ENCODE measurements around the gene CHCHD6. TPM values are rescaled to one million over a fixed set of nuclear protein-coding genes. Genes with fewer than 3 reads are reported as not detected.

The CHCHD6 gene
- total RNA-seq, 1 experiment from 2014 or later: 40.9 TPM

- Mint-ChIP-seq H3K36me3 (peaks cover 5% of the 10 kb centered on the region), H3K27me3 (ENCODE audit: low read depth) (no peaks in the 10 kb centered on the region), H3K4me1 (no peaks in the 10 kb centered on the region), H3K27ac (no peak overlapping the region), H3K9me3 (peaks cover 7% of the 10 kb centered on the region), H3K4me3 (no peak overlapping the region)
- no peak for DNase-seq (ENCODE audit: low spot score)
- TF ChIP-seq ZNF671 (CRISPR knock-in tag; IDR thresholded peaks at IDR 0.05) (no peak), TP53 (CRISPR knock-in tag; IDR thresholded peaks at IDR 0.05) (no peak), ETV6 (CRISPR knock-in tag; IDR thresholded peaks at IDR 0.05) (no peak), ZNF138 (CRISPR knock-in tag; conservative IDR thresholded peaks at IDR 0.05) (no peak), E2F5 (CRISPR knock-in tag; IDR thresholded peaks at IDR 0.05) (no peak), GRHL2 (CRISPR knock-in tag; IDR thresholded peaks at IDR 0.05; ENCODE audit: insufficient replicate concordance, severe bottlenecking) (no peak), ZNF263 (CRISPR knock-in tag; IDR thresholded peaks at IDR 0.05; ENCODE audit: low read depth) (no peak), NR3C1 (CRISPR knock-in tag; conservative IDR thresholded peaks at IDR 0.05; ENCODE audit: low read depth) (no peak), ZNF512 (CRISPR knock-in tag; IDR thresholded peaks at IDR 0.05; ENCODE audit: borderline replicate concordance) (no peak), CREM (CRISPR knock-in tag; IDR thresholded peaks at IDR 0.05) (no peak), JUN (CRISPR knock-in tag; IDR thresholded peaks at IDR 0.05) (no peak), FOXP1 (CRISPR knock-in tag; IDR thresholded peaks at IDR 0.05; ENCODE audit: borderline replicate concordance) (no peak), KAT7 (CRISPR knock-in tag; IDR thresholded peaks at IDR 0.05; ENCODE audit: borderline replicate concordance) (no peak), FOXK1 (CRISPR knock-in tag; IDR thresholded peaks at IDR 0.05) (no peak), GABPB1 (CRISPR knock-in tag; IDR thresholded peaks at IDR 0.05) (no peak), SMAD3 (CRISPR knock-in tag; IDR thresholded peaks at IDR 0.05; ENCODE audit: borderline replicate concordance) (no peak), TCF7 (CRISPR knock-in tag; IDR thresholded peaks at IDR 0.05; ENCODE audit: low read depth) (no peak)
- TF ChIP-seq, protein P1, sequence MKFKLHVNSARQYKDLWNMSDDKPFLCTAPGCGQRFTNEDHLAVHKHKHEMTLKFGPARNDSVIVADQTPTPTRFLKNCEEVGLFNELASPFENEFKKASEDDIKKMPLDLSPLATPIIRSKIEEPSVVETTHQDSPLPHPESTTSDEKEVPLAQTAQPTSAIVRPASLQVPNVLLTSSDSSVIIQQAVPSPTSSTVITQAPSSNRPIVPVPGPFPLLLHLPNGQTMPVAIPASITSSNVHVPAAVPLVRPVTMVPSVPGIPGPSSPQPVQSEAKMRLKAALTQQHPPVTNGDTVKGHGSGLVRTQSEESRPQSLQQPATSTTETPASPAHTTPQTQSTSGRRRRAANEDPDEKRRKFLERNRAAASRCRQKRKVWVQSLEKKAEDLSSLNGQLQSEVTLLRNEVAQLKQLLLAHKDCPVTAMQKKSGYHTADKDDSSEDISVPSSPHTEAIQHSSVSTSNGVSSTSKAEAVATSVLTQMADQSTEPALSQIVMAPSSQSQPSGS (CRISPR knock-in tag; IDR thresholded peaks at IDR 0.05; ENCODE audit: borderline replicate concordance, low read depth): no peak
- no peak for ATAC-seq
- ChIA-PET CTCF (interaction anchor here (1.4 kb wide), 1 partner anchor 88 kb away, joined by 3 read pairs; no protein-coding TSS in a partner anchor), POLR2A (no interaction called here)
Measured at GRCh38 chr3:126826693-126827092, 122.7 kb downstream of the CHCHD6 start.

DNA sequence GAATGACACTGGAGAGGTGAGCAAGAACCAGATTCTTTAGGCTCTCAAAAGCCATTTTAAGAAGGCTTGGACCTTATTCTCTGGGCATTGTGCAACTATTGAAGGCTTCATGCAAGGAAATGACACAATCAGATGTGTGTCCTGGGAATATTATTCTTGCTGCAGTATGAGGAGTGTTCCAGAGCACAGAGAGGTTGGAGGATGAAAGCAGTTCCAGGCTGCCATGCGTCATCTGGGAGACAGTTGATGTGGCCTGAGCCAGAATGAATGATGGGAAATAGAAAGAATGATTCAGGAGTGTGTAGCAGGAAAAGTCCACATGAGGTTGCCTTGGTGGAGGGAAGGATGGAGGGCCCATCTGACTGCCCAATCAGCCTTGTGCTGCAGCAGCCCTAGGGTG, 123.1 kb downstream of the CHCHD6 start:
- Mint-ChIP-seq H3K27me3 (ENCODE audit: low read depth) (no peaks in the 10 kb centered on the region), H3K4me1 (no peaks in the 10 kb centered on the region), H3K9me3 (peaks cover 3% of the 10 kb centered on the region), H3K4me3 (no peak overlapping the region), H3K27ac (no peak overlapping the region), H3K36me3 (peaks cover 1% of the 10 kb centered on the region)
- TF ChIP-seq SMAD4 (CRISPR knock-in tag; IDR thresholded peaks at IDR 0.05) (no peak), CREB1 (CRISPR knock-in tag; IDR thresholded peaks at IDR 0.05) (no peak), ZNF232 (CRISPR knock-in tag; IDR thresholded peaks at IDR 0.05) (no peak), USF1 (CRISPR knock-in tag; IDR thresholded peaks at IDR 0.05) (no peak), SOX15 (CRISPR knock-in tag; IDR thresholded peaks at IDR 0.05) (no peak), IRF2 (CRISPR knock-in tag; IDR thresholded peaks at IDR 0.05; ENCODE audit: borderline replicate concordance, low read depth) (no peak)
- TF ChIP-seq, protein P2, sequence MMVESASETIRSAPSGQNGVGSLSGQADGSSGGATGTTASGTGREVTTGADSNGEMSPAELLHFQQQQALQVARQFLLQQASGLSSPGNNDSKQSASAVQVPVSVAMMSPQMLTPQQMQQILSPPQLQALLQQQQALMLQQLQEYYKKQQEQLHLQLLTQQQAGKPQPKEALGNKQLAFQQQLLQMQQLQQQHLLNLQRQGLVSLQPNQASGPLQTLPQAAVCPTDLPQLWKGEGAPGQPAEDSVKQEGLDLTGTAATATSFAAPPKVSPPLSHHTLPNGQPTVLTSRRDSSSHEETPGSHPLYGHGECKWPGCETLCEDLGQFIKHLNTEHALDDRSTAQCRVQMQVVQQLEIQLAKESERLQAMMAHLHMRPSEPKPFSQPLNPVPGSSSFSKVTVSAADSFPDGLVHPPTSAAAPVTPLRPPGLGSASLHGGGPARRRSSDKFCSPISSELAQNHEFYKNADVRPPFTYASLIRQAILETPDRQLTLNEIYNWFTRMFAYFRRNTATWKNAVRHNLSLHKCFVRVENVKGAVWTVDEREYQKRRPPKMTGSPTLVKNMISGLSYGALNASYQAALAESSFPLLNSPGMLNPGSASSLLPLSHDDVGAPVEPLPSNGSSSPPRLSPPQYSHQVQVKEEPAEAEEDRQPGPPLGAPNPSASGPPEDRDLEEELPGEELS (CRISPR knock-in tag; IDR thresholded peaks at IDR 0.05): no peak
- ATAC-seq (no peak), DNase-seq (ENCODE audit: low spot score) (no peak)
- ChIA-PET POLR2A (no interaction called here), CTCF (interaction anchor here (1.4 kb wide), 1 partner anchor 89 kb away, joined by 3 read pairs; no protein-coding TSS in a partner anchor)

Measured in WTC11 (cell line).